ENCODE measurements around the gene ACOT7.
"Not testable (repeated sequence)": the region's sequence is repeated elsewhere in the genome, so short reads cannot be mapped to it uniquely, and the experiment has no call there.

Gene ACOT7

DNA sequence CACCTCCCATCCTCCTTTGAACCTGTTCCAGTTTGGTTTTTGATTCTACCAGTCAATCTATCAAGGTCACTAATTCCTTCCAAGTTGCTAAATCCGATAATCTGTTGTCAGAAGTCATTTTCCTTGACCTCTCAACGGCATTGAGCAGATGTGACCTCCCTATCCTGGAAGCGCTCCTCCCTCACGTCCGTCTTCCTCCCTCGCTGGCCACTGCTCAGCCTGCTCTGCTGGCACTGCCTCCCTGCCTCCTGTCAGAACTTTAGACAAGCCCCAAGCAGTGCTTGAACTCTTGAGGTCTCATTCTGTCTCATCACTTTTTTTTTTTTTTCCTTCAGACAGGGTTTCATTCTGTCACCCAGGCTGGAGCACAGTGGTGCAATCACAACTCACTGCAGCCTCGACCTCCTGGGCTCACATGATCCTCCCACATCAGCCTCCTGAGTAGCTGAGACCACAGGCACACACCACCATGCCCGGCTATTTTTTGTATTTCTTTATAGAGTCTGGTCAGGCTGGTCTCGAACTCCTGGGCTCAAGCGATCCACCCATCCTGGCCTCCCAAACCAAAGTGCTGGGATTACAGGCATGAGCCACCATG lies 4.4 kb upstream of the ACOT7 start:
- no CpG with 5 or more reads among the region's 10 CpGs for WGBS (ENCODE audit: insufficient coverage, insufficient read length)
- H3K4me3 ChIP-seq (ENCODE audit: low read length): no peak overlapping the region
- no peaks in the 10 kb centered on the region for H3K27me3 ChIP-seq (ENCODE audit: control insufficient read depth, insufficient read depth, low read length)
- no peaks in the 10 kb centered on the region for H3K36me3 ChIP-seq (ENCODE audit: control insufficient read depth, insufficient read depth, low read length)
- no peak for DNase-seq (ENCODE audit: low read depth, low spot score)
- H3K9me3 ChIP-seq (ENCODE audit: control insufficient read depth, insufficient read depth, low read length): no peaks in the 10 kb centered on the region
- H3K4me1 ChIP-seq (ENCODE audit: control insufficient read depth, insufficient read depth, low read length): no peaks in the 10 kb centered on the region
- no peak overlapping the region for H3K27ac ChIP-seq (ENCODE audit: low read length)

DNA sequence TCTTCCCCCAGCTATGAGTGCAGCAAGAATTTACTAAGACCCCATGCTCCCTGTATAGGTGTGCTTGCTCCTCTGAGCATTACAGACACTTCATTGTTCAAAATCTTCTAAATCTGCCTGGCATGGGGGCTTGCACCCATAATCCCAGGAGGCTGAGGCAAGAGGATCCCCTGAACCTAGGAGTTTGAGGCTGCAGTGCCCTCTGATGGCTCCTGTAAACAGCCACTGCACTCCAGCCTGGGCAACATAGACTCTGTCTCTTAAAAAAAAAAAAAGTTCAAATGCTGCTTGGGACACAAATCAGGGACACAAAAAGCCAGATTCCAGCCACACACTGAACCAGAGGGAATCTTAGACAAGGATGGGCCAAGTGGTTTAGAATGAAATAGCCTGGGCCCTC lies 3.4 kb upstream of the ACOT7 start:
- no peaks in the 10 kb centered on the region for H3K36me3 ChIP-seq (ENCODE audit: control insufficient read depth, insufficient read depth, low read length)
- no peak overlapping the region for H3K27ac ChIP-seq (ENCODE audit: low read length)
- no peaks in the 10 kb centered on the region for H3K27me3 ChIP-seq (ENCODE audit: control insufficient read depth, insufficient read depth, low read length)
- H3K9me3 ChIP-seq (ENCODE audit: control insufficient read depth, insufficient read depth, low read length): no peaks in the 10 kb centered on the region
- H3K4me1 ChIP-seq (ENCODE audit: control insufficient read depth, insufficient read depth, low read length): peaks cover 1% of the 10 kb centered on the region; the same call in 1 of the 2 replicates
- DNase-seq (ENCODE audit: low read depth, low spot score): no peak
- H3K4me3 ChIP-seq (ENCODE audit: low read length): no peak overlapping the region

- H3K36me3 ChIP-seq (ENCODE audit: control insufficient read depth, insufficient read depth, low read length); H3K9me3 ChIP-seq (ENCODE audit: control insufficient read depth, insufficient read depth, low read length); H3K4me3 ChIP-seq (ENCODE audit: low read length); H3K27me3 ChIP-seq (ENCODE audit: control insufficient read depth, insufficient read depth, low read length); DNase-seq (ENCODE audit: low read depth, low spot score); H3K27ac ChIP-seq (ENCODE audit: low read length); H3K4me1 ChIP-seq (ENCODE audit: control insufficient read depth, insufficient read depth, low read length): not testable (repeated sequence)
- no CpG with 5 or more reads among the region's 34 CpGs for WGBS (ENCODE audit: insufficient coverage, insufficient read length)
These were observed 2.2 kb upstream of the ACOT7 start for GRCh38 chr1:6395781-6396244.

DNA sequence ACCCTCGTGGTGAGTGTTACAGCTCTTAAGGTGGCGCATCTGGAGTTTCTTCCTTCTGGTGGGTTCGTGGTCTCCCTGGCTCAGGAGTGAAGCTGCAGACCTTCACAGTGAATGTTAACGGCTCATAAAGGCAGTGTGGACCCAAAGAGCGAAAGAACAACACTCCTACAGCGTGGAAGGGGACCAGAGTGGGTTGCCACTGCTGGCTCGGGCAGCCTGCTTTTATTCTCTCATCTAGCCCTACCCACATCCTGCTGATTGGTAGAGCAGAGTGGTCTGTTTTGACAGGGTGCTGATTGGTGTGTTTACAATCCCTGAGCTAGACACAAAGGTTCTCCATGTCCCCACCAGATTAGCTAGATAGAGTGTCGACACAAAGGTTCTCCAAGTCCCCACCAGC lies 1.6 kb upstream of the ACOT7 start:
- no CpG with 5 or more reads among the region's 8 CpGs for WGBS (ENCODE audit: insufficient coverage, insufficient read length)
- H3K27ac ChIP-seq (ENCODE audit: low read length): not testable (repeated sequence)

DNA sequence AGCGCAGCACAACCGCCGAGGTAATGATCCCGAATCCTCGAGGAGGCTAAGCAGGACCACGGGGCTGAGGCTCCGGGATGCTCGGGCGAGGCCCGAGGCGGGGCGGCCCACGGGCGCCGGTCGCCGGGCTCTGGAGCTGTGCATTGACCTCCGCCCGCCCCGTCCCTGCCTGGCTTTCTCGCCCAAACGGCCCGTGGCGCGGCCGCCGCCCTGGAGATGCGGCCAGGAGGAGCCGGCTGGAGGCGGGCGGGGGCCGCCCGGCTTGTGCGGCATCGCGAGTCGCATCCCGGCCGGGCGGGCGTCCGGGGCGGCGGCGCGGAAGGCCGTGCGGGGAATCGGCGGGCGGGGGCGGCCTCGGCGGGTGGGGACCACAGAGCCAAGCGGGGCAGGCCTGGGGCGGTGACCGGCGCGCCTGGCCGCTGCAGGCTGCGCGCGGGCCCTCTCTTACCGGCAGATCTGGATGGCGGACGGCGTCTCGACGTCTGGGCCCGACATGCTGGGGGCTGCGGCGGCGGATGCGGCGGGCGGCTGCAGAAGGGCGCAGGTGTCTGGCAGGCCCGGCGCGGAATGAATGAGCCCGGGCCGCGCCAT lies 663 bp downstream of the ACOT7 start:
- H3K36me3 ChIP-seq (ENCODE audit: control insufficient read depth, insufficient read depth, low read length): no peaks in the 10 kb centered on the region
- no peak for DNase-seq (ENCODE audit: low read depth, low spot score)
- peak overlapping the region; percentile 93 for H3K4me3 ChIP-seq (ENCODE audit: low read length)
- H3K4me1 ChIP-seq (ENCODE audit: control insufficient read depth, insufficient read depth, low read length): peaks cover 1% of the 10 kb centered on the region; the same call in 1 of the 2 replicates
- no peaks in the 10 kb centered on the region for H3K27me3 ChIP-seq (ENCODE audit: control insufficient read depth, insufficient read depth, low read length)
- no peaks in the 10 kb centered on the region for H3K9me3 ChIP-seq (ENCODE audit: control insufficient read depth, insufficient read depth, low read length)
- WGBS (ENCODE audit: insufficient coverage, insufficient read length): no CpG with 5 or more reads among the region's 83 CpGs
- H3K27ac ChIP-seq (ENCODE audit: low read length): no peak overlapping the region

More for the DNA sequence above, 1.6 kb upstream of the ACOT7 start:
- not testable (repeated sequence) for DNase-seq (ENCODE audit: low read depth, low spot score); H3K4me1 ChIP-seq (ENCODE audit: control insufficient read depth, insufficient read depth, low read length); H3K27me3 ChIP-seq (ENCODE audit: control insufficient read depth, insufficient read depth, low read length); H3K36me3 ChIP-seq (ENCODE audit: control insufficient read depth, insufficient read depth, low read length); H3K4me3 ChIP-seq (ENCODE audit: low read length); H3K9me3 ChIP-seq (ENCODE audit: control insufficient read depth, insufficient read depth, low read length)

DNA sequence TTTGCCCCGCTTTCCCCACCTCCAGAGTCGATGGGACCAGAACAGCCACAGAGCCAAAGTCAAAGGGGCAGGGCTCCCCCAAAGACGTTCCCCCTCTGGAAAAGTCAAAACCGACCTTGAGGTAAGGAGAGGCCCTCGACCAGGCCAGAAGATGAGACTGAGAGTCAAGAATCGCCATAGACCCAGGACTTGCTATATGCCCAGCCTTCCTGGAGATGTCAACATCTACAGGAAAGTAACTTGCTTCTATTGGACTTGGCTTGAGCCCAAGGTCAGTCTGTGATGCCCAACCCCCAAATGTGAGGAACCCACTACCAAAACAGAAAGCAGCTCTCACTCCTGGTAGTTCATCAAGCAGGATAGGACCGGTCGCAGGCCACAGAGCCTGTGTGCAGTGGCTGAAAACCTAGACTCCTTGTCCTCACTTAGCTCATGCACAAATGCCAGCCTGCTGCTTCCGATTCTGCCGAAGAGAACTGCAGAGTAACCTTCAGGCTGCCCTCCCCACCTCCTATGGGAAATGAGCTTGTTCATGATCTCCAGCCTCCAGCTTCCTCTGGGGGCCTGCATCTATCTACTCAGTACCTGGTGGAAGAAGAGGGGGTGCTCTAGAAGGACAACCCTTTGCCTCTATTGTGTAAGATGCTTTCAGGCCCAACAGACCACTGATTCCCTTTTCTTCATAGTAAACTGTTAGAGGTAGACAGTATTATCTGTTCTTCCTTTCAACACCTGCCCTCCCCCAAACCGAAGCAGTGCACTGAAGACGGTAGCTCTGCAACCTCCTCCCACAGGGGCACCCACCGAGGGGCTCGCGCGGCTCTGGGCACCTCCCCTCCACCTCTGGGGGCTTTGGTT lies 1.4 kb downstream of the ACOT7 start:
- Histone ChIP-seq H3K36me3 (ENCODE audit: control insufficient read depth, insufficient read depth, low read length) (no peaks in the 10 kb centered on the region), H3K4me1 (ENCODE audit: control insufficient read depth, insufficient read depth, low read length) (peaks cover 4% of the 10 kb centered on the region), H3K9me3 (ENCODE audit: control insufficient read depth, insufficient read depth, low read length) (no peaks in the 10 kb centered on the region), H3K27me3 (ENCODE audit: control insufficient read depth, insufficient read depth, low read length) (no peaks in the 10 kb centered on the region), H3K4me3 (ENCODE audit: low read length) (peak overlapping the region; percentile 93; the same call in 1 of the 2 replicates), H3K27ac (ENCODE audit: low read length) (no peak overlapping the region)
- no peak for DNase-seq (ENCODE audit: low read depth, low spot score)
- no CpG with 5 or more reads among the region's 16 CpGs for WGBS (ENCODE audit: insufficient coverage, insufficient read length)

DNA sequence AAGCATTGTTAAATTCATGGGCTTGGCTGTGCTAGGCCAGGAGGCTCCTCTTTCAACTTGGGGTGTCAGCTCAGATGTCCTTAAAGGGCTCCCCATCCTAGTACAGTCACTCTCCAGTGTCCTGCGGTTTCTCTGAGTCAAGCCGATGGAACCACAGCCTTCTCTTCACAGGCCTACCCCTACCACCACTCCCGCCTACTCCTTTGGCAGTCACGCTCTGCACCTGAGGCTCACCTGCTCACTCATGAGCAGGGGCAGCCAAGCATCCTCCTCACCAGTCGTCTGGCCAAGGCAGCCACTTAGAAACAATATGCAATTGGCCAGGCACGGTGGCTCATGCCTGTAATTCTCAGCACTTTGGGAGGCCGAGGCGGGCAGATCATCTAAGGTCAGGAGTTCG lies 3.6 kb downstream of the ACOT7 start:
- H3K4me3 ChIP-seq (ENCODE audit: low read length): no peak overlapping the region
- no peaks in the 10 kb centered on the region for H3K27me3 ChIP-seq (ENCODE audit: control insufficient read depth, insufficient read depth, low read length)
- H3K4me1 ChIP-seq (ENCODE audit: control insufficient read depth, insufficient read depth, low read length): peaks cover 12% of the 10 kb centered on the region
- no peaks in the 10 kb centered on the region for H3K36me3 ChIP-seq (ENCODE audit: control insufficient read depth, insufficient read depth, low read length)
- DNase-seq (ENCODE audit: low read depth, low spot score): no peak
- no peak overlapping the region for H3K27ac ChIP-seq (ENCODE audit: low read length)
- WGBS (ENCODE audit: insufficient coverage, insufficient read length): no CpG with 5 or more reads among the region's 9 CpGs
- H3K9me3 ChIP-seq (ENCODE audit: control insufficient read depth, insufficient read depth, low read length): no peaks in the 10 kb centered on the region

DNA sequence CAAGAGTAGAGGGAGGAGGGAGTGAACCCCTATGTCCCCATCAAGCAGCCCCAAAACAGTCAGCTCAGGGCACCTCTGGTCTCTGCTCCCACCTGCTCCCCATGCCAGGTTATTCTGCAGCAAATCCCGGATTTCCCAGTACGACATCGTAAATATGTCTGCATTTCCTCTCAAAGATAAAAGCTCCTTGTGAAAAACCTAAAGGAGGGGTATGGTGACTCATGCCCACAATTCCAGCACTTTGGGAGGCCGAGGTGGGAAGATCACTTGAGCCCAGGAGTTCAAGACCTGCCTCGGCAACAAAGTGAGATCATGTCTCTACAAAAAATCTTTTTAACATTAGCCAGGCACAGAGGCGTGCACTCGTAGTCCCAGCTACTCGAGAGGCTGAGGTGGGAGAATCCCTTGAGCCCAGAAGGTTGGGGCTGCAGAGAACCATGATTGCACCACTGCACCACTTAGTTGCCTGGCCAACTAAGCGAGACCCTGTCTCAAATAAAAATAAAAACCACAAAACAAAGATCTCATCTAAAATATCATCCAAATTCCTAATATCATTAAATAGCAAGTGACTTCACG lies 7.1 kb downstream of the ACOT7 start:
- WGBS (ENCODE audit: insufficient coverage, insufficient read length): 100% methylated on average over 2 of the region's 10 CpGs
- Histone ChIP-seq H3K9me3 (ENCODE audit: control insufficient read depth, insufficient read depth, low read length) (no peaks in the 10 kb centered on the region), H3K4me3 (ENCODE audit: low read length) (no peak overlapping the region), H3K36me3 (ENCODE audit: control insufficient read depth, insufficient read depth, low read length) (no peaks in the 10 kb centered on the region), H3K4me1 (ENCODE audit: control insufficient read depth, insufficient read depth, low read length) (peaks cover 12% of the 10 kb centered on the region), H3K27ac (ENCODE audit: low read length) (no peak overlapping the region), H3K27me3 (ENCODE audit: control insufficient read depth, insufficient read depth, low read length) (no peaks in the 10 kb centered on the region)
- DNase-seq (ENCODE audit: low read depth, low spot score): no peak

- Histone ChIP-seq H3K4me1 (ENCODE audit: control insufficient read depth, insufficient read depth, low read length) (peaks cover 12% of the 10 kb centered on the region), H3K27ac (ENCODE audit: low read length) (no peak overlapping the region), H3K36me3 (ENCODE audit: control insufficient read depth, insufficient read depth, low read length) (no peaks in the 10 kb centered on the region), H3K9me3 (ENCODE audit: control insufficient read depth, insufficient read depth, low read length) (no peaks in the 10 kb centered on the region), H3K4me3 (ENCODE audit: low read length) (no peak overlapping the region; the same call in 1 of the 2 replicates), H3K27me3 (ENCODE audit: control insufficient read depth, insufficient read depth, low read length) (no peaks in the 10 kb centered on the region)
- no peak for DNase-seq (ENCODE audit: low read depth, low spot score)
- no CpG with 5 or more reads among the region's 22 CpGs for WGBS (ENCODE audit: insufficient coverage, insufficient read length)
These were observed 7.9 kb downstream of the ACOT7 start for GRCh38 chr1:6385488-6386191.

DNA sequence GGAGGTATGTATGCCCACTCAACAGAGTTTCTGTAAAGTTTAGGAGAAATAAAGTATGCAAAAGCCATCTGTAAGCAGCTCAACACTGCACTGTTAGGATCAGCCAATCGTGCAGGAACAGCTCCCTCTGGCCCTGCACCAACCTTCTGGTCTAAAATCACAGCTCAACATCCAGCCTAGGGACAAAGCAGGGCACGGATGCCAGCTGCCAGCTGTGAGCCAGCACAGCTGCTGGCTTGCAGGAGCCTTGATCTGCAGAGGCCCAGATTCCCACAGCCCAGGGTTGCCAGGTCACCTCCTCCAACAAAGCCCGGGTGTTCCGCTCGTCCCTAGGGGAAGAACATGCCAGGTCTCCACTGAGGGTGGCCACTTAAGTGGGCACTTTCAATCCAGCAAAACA lies 8.6 kb downstream of the ACOT7 start:
- Histone ChIP-seq H3K27ac (ENCODE audit: low read length) (no peak overlapping the region), H3K9me3 (ENCODE audit: control insufficient read depth, insufficient read depth, low read length) (no peaks in the 10 kb centered on the region), H3K4me3 (ENCODE audit: low read length) (no peak overlapping the region), H3K27me3 (ENCODE audit: control insufficient read depth, insufficient read depth, low read length) (no peaks in the 10 kb centered on the region), H3K36me3 (ENCODE audit: control insufficient read depth, insufficient read depth, low read length) (no peaks in the 10 kb centered on the region), H3K4me1 (ENCODE audit: control insufficient read depth, insufficient read depth, low read length) (peaks cover 12% of the 10 kb centered on the region)
- WGBS (ENCODE audit: insufficient coverage, insufficient read length): no CpG with 5 or more reads among the region's 5 CpGs
- DNase-seq (ENCODE audit: low read depth, low spot score): no peak

Measured in iPS DF 6.9 (cell line).